H1 (cell line): ENCODE data around the gene C5AR1. TPM values are rescaled to one million over a fixed set of nuclear protein-coding genes. Genes with fewer than 3 reads are reported as not detected.

Source experiments
- CTCF ChIA-PET: fragments of 300-600 bp; sonication (Branson Sonifier 250); formaldehyde crosslinking; loops from one replicate; lab custom pipeline; 2021; ENCODE audit not compliant: partially characterized antibody; lab: Charles Lee
- POLR2A ChIA-PET: fragments of 300-600 bp; sonication (Branson Sonifier 250); formaldehyde crosslinking; loops from one replicate; lab custom pipeline; 2021; ENCODE audit warnings: inconsistent platforms; ENCODE audit not compliant: partially characterized antibody; lab: Charles Lee
- DNase-seq, 2 experiments: peaks; one replicate each; pipeline versions ENCODE4 v3.0.0 to v3.0.0-alpha.2; 2010 to 2022; ENCODE audit warnings: low spot score in 2 of 2, low read depth in 1 of 2, mixed read lengths in 1 of 2
- FAIRE-seq: peaks from 2 replicates; lab custom pipeline; 2011; peaks lifted over from hg19 to GRCh38; lab: Jason Lieb, UNC
- H2AFZ ChIP-seq: 2 replicates; pipeline ENCODE4 v1.8.1; 2012; ENCODE audit warnings: low read length, inconsistent platforms
- H2AK5ac ChIP-seq: 2 replicates; pipeline ENCODE4 v1.6.1; 2013; ENCODE audit warnings: low read depth, low read length
- H2BK120ac ChIP-seq: replicated peaks from 2 replicates; pipeline ENCODE3; 2013; ENCODE audit warnings: low read depth, low read length, inconsistent platforms
- H2BK12ac ChIP-seq: 2 replicates; pipeline ENCODE4 v1.6.1; 2013; ENCODE audit warnings: low read depth, low read length
- H2BK15ac ChIP-seq: 2 replicates; pipeline ENCODE4 v1.6.1; 2013; ENCODE audit warnings: low read length
- H2BK20ac ChIP-seq: 2 replicates; pipeline ENCODE4 v1.6.1; 2013; ENCODE audit warnings: low read length
- H2BK5ac ChIP-seq: 2 replicates; pipeline ENCODE4 v1.6.1; 2013; ENCODE audit warnings: low read depth, low read length
- H3K14ac ChIP-seq: 2 replicates; pipeline ENCODE4 v1.6.1; 2013; ENCODE audit warnings: inconsistent platforms; ENCODE audit not compliant: insufficient read length
- H3K18ac ChIP-seq: 2 replicates; pipeline ENCODE4 v1.6.1; 2013; ENCODE audit warnings: low read length; ENCODE audit errors: extremely low read depth
- H3K23ac ChIP-seq: 2 replicates; pipeline ENCODE4 v1.6.1; 2013; ENCODE audit warnings: inconsistent platforms; ENCODE audit not compliant: insufficient read length
- H3K23me2 ChIP-seq: 2 replicates; pipeline ENCODE4 v1.6.1; 2013; ENCODE audit warnings: low read depth, low read length
- H3K27ac ChIP-seq: 2 replicates; pipeline ENCODE4 v1.6.1; 2011; ENCODE audit warnings: low read depth, low read length, inconsistent platforms
- H3K27me3 ChIP-seq, 4 experiments: replicated peaks in 1 of 4; 1 replicate in 1 of 4; 2 replicates in 3 of 4; pipeline versions ENCODE4 v1.6.1 to v1.8.1; 2011 to 2013; ENCODE audit warnings: low read length in 3 of 4, mild to moderate bottlenecking in 3 of 4, inconsistent platforms in 2 of 4, mixed read lengths in 2 of 4, moderate library complexity in 1 of 4; ENCODE audit not compliant: control insufficient read depth in 3 of 4, insufficient read depth in 3 of 4; ENCODE audit errors: extremely low read depth in 1 of 4
- H3K36me3 ChIP-seq, 4 experiments: 2 replicates each; pipeline versions ENCODE4 v1.6.1 to v1.8.1; 2011 to 2013; ENCODE audit warnings: mild to moderate bottlenecking in 4 of 4, low read length in 3 of 4, moderate library complexity in 2 of 4, control low read depth in 1 of 4, inconsistent platforms in 1 of 4; ENCODE audit not compliant: insufficient read depth in 4 of 4, control insufficient read depth in 2 of 4
- H3K4ac ChIP-seq: replicated peaks from 2 replicates; pipeline ENCODE3; 2013; ENCODE audit warnings: low read length, low read depth, mixed read lengths, inconsistent platforms; ENCODE audit not compliant: insufficient read length
- H3K4me1 ChIP-seq, 4 experiments: replicated peaks in 1 of 4; 1 replicate in 1 of 4; 2 replicates in 3 of 4; pipeline versions ENCODE4 v1.6.1 to v1.8.1; 2011 to 2013; ENCODE audit warnings: low read length in 3 of 4, inconsistent platforms in 2 of 4, mixed read lengths in 1 of 4; ENCODE audit not compliant: insufficient read depth in 4 of 4, control insufficient read depth in 3 of 4
- H3K4me2 ChIP-seq, 2 experiments: 2 replicates each; pipeline versions ENCODE4 v1.6.1 to v1.8.1; 2011 to 2013; ENCODE audit warnings: low read depth in 2 of 2, low read length in 2 of 2, control low read depth in 1 of 2, inconsistent platforms in 1 of 2, mild to moderate bottlenecking in 1 of 2; ENCODE audit not compliant: insufficient read depth in 1 of 2
- H3K4me3 ChIP-seq, 4 experiments: fragments of 200-600, 300-600 bp in 1 of 4; sonication (generic), shearing (Covaris generic), sonication (Bioruptor Twin) in 1 of 4; 2 replicates each; pipeline versions ENCODE4 v1.5.1 to v1.8.1; 2011 to 2016; ENCODE audit warnings: low read length in 4 of 4, low read depth in 3 of 4, control low read depth in 2 of 4, inconsistent platforms in 2 of 4, mild to moderate bottlenecking in 2 of 4, mixed read lengths in 1 of 4, moderate library complexity in 1 of 4; ENCODE audit not compliant: insufficient read depth in 2 of 4; ENCODE audit errors: extremely low read depth in 1 of 4
- H3K56ac ChIP-seq: replicated peaks from 2 replicates; pipeline ENCODE3; 2013; ENCODE audit warnings: low read depth, mild to moderate bottlenecking, mixed read lengths, low read length, inconsistent platforms; ENCODE audit not compliant: insufficient read length
- H3K79me1 ChIP-seq: 2 replicates; pipeline ENCODE4 v1.6.1; 2013; ENCODE audit warnings: low read depth, low read length, control low read depth
- H3K79me2 ChIP-seq, 2 experiments: 2 replicates each; pipeline versions ENCODE4 v1.6.1 to v1.8.1; 2012 to 2013; ENCODE audit warnings: low read length in 2 of 2, mild to moderate bottlenecking in 2 of 2, inconsistent platforms in 1 of 2; ENCODE audit not compliant: insufficient read depth in 2 of 2, control insufficient read depth in 1 of 2
- H3K9ac ChIP-seq, 4 experiments: replicated peaks in 1 of 4; 1 replicate in 1 of 4; 2 replicates in 3 of 4; pipeline versions ENCODE4 v1.6.1 to v1.8.1; 2011 to 2013; ENCODE audit warnings: low read depth in 3 of 4, low read length in 3 of 4, control low read depth in 2 of 4, mild to moderate bottlenecking in 2 of 4, moderate library complexity in 2 of 4, inconsistent platforms in 1 of 4; ENCODE audit errors: extremely low read depth in 1 of 4
- H3K9me3 ChIP-seq, 2 experiments: 2 replicates each; pipeline versions ENCODE4 v1.6.1 to v1.8.1; 2012 to 2013; ENCODE audit warnings: mild to moderate bottlenecking in 2 of 2, moderate library complexity in 2 of 2, control low read depth in 1 of 2, inconsistent platforms in 1 of 2, low read depth in 1 of 2, low read length in 1 of 2, mixed read lengths in 1 of 2; ENCODE audit not compliant: insufficient read depth in 2 of 2
- H4K20me1 ChIP-seq, 2 experiments: replicated peaks in 1 of 2; 2 replicates each; pipeline versions ENCODE3 to v1.8.1; 2011 to 2013; ENCODE audit warnings: inconsistent platforms in 2 of 2, low read length in 2 of 2, mild to moderate bottlenecking in 1 of 2; ENCODE audit not compliant: insufficient read depth in 2 of 2, control insufficient read depth in 1 of 2
- H4K5ac ChIP-seq: 2 replicates; pipeline ENCODE4 v1.6.1; 2013; ENCODE audit warnings: low read length, low read depth, mixed read lengths, inconsistent platforms; ENCODE audit not compliant: insufficient read length
- H4K8ac ChIP-seq: 2 replicates; pipeline ENCODE4 v1.8.0; 2013; ENCODE audit warnings: mild to moderate bottlenecking, moderate library complexity, low read length, inconsistent platforms; ENCODE audit not compliant: insufficient read depth; ENCODE audit errors: extremely low read depth
- H4K91ac ChIP-seq: replicated peaks from 2 replicates; pipeline ENCODE3; 2013; ENCODE audit warnings: low read length, mixed read lengths, inconsistent platforms; ENCODE audit not compliant: insufficient read length
- BACH1 ChIP-seq: IDR thresholded peaks from 2 replicates; pipeline ENCODE4 v1.6.1; 2012; ENCODE audit warnings: low read length, improper control_type of control experiment
- CREB1 ChIP-seq: IDR thresholded peaks from 2 replicates; pipeline ENCODE4 v1.6.1; 2012; ENCODE audit warnings: inconsistent platforms
- GABPA ChIP-seq: IDR thresholded peaks from 2 replicates; pipeline ENCODE4 v1.6.1; 2011; ENCODE audit warnings: mild to moderate bottlenecking, low read length, moderate library complexity, borderline replicate concordance; ENCODE audit not compliant: insufficient read depth
- RAD21 ChIP-seq, 2 experiments: IDR thresholded peaks in 1 of 2; conservative IDR thresholded peaks in 1 of 2; 2 replicates each; pipeline ENCODE4 v1.6.1; 2011; ENCODE audit warnings: low read depth in 2 of 2, low read length in 2 of 2, improper control_type of control experiment in 1 of 2, inconsistent platforms in 1 of 2, mild to moderate bottlenecking in 1 of 2, moderate library complexity in 1 of 2
- YY1 ChIP-seq: IDR thresholded peaks from 2 replicates; pipeline ENCODE4 v1.6.1; 2011; ENCODE audit warnings: low read depth, mild to moderate bottlenecking, low read length
- ZNF274 ChIP-seq: IDR thresholded peaks from 2 replicates; pipeline ENCODE4 v1.7.0; 2012; ENCODE audit warnings: low read length, borderline replicate concordance; ENCODE audit errors: extremely low read depth
- WGBS, 2 experiments: shearing (Covaris generic) in 1 of 2; methylation state at CpG; one replicate each; pipeline versions ENCODE4 v1.1.6 to v1.1.7; 2013 to 2015; ENCODE audit warnings: low lambda C conversion rate in 2 of 2, mixed read lengths in 2 of 2, inconsistent platforms in 1 of 2, low coverage in 1 of 2, missing lambda C conversion rate in 1 of 2; ENCODE audit not compliant: insufficient replicate concordance in 2 of 2, insufficient coverage in 1 of 2, insufficient read length in 1 of 2; ENCODE audit errors: extremely low coverage in 1 of 2, missing lambda C conversion rate in 1 of 2; 5-methylcytosine and 5-hydroxymethylcytosine counted together
- polyA plus RNA-seq, 7 experiments: library from polyadenylated mRNA; depleted of rRNA in 3 of 7; stranded (reverse) in 5 of 7; unstranded in 2 of 7; fragments of >200 nt in 5 of 7; fragments of 200-250 nt in 2 of 7; gene quantifications; 1 replicate in 5 of 7; 2 replicates in 1 of 7; 4 replicates in 1 of 7; pipeline versions ENCODE4 v1.2.1 to v1.2.3, GENCODE V29; 2011 to 2013; ENCODE audit warnings: missing spikeins in 2 of 7, mixed read lengths in 2 of 7
- total RNA-seq: library from RNA; stranded (reverse); fragmentation: NEBNext Ultra II Directional; extraction: Animal tissue kit (Norgen Biotek cat#: 25700); gene quantifications from 2 replicates; pipeline ENCODE4 v1.2.1, GENCODE V29; 2021
- TF ChIP-seq, protein P1 (sequence below): IDR thresholded peaks from 2 replicates; pipeline ENCODE4 v1.6.1; 2012; ENCODE audit warnings: low read length, inconsistent platforms
- TF ChIP-seq, protein P2 (sequence below), 3 experiments: IDR thresholded peaks; 1 replicate in 2 of 3; 2 replicates in 1 of 3; pipeline versions ENCODE4 v1.5.1 to v1.6.1; 2011; ENCODE audit warnings: low read length in 3 of 3, mild to moderate bottlenecking in 3 of 3, inconsistent platforms in 2 of 3, low read depth in 1 of 3, moderate library complexity in 1 of 3; ENCODE audit not compliant: insufficient read depth in 1 of 3; ENCODE audit errors: control extremely low read depth in 1 of 3

Gene C5AR1
- total and polyA plus RNA-seq, 2 of the 8 experiments (the other 6 are each of a cell fraction or from before 2014, with no cell fraction given) = 0.20 TPM; not detected in 1

DNA sequence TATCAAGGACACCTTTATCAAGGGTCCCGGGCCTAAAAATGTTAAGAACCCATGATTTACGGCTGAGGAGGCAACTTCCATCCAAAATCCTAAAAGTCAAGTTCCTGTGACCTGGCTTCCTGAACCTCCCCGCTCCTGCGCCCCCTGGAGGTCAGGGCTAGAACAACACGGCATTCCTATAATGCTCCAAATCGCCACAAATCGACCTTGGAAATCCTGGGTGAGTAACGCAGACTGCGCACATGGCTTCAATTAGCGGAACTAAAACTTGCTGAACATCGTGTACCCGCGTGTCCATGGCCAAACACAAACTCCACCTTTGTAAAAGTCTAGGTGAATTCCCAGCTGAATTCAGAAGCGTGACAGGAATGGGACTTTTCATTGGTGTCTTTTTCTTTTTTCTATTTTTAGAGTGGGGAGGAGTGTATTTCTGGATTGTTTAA is 4.3 kb upstream of the C5AR1 start:
- WGBS, 2 experiments = 21% methylated on average over 14 of the region's 14 CpGs; no CpG with 5 or more reads in 1 of the 2 experiments
- no peak overlapping the region for H4K91ac ChIP-seq
- H2AFZ ChIP-seq = peak overlapping the region; percentile 71; the same call in 1 of the 2 replicates
- no peak overlapping the region for H2BK15ac ChIP-seq
- H3K27me3 ChIP-seq = no peaks in the 10 kb centered on the region
- no peaks in the 10 kb centered on the region for H3K79me1 ChIP-seq
- H4K8ac ChIP-seq = no peak overlapping the region
- no peaks in the 10 kb centered on the region for H3K36me3 ChIP-seq
- no peaks in the 10 kb centered on the region for H3K79me2 ChIP-seq
- peak; percentile 89 for FAIRE-seq
- H2BK20ac ChIP-seq = no peak overlapping the region
- no peak overlapping the region for H3K9ac ChIP-seq
- no peak overlapping the region for H3K18ac ChIP-seq
- H3K23ac ChIP-seq = no peak overlapping the region
- H3K4ac ChIP-seq = no peak overlapping the region
- H4K20me1 ChIP-seq = no peaks in the 10 kb centered on the region
- H3K27ac ChIP-seq = no peak overlapping the region
- H2BK120ac ChIP-seq = no peak overlapping the region
- H2BK5ac ChIP-seq = no peak overlapping the region
- H3K4me3 ChIP-seq = 0 out of 8 replicates have a peak overlapping the region, but pooled peaks of 1 of the 4 experiments have one; percentile 15
- POLR2A ChIA-PET = no interaction called here
- CTCF ChIA-PET = interaction anchor here (0.5 to 3.7 kb wide), 10 partner anchors 9 to 86 kb away, joined by 3 to 32 read pairs (median 6); no protein-coding TSS in a partner anchor
- no peak overlapping the region for H4K5ac ChIP-seq
- H2BK12ac ChIP-seq = no peak overlapping the region; the same call in 1 of the 2 replicates
- peak overlapping the region in 1 of 2 experiments; percentile 57; a peak in 1 of 4 replicates for H3K4me2 ChIP-seq
- H3K56ac ChIP-seq = no peak overlapping the region
- no peaks in the 10 kb centered on the region for H3K23me2 ChIP-seq
- peak; percentile 51 to 96 for DNase-seq
- H2AK5ac ChIP-seq = no peak overlapping the region
- no peak overlapping the region for H3K14ac ChIP-seq
- H3K4me1 ChIP-seq = peaks cover 0 to 2% (median 0%) of the 10 kb centered on the region in 4 experiments; a peak in 2 of 7 replicates
- H3K9me3 ChIP-seq = no peaks in the 10 kb centered on the region
- peak; percentile 43 to 49; a peak in 3 of 4 replicates for TF ChIP-seq RAD21 (IDR thresholded peaks at IDR 0.05 in 1 of 2, conservative IDR thresholded peaks at IDR 0.05 in 1 of 2; ENCODE audit: low read depth in 2 of 2, low read length in 2 of 2)
- TF ChIP-seq, protein P1, sequence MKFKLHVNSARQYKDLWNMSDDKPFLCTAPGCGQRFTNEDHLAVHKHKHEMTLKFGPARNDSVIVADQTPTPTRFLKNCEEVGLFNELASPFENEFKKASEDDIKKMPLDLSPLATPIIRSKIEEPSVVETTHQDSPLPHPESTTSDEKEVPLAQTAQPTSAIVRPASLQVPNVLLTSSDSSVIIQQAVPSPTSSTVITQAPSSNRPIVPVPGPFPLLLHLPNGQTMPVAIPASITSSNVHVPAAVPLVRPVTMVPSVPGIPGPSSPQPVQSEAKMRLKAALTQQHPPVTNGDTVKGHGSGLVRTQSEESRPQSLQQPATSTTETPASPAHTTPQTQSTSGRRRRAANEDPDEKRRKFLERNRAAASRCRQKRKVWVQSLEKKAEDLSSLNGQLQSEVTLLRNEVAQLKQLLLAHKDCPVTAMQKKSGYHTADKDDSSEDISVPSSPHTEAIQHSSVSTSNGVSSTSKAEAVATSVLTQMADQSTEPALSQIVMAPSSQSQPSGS = 0 out of 2 replicates have a peak, but pooled peaks have one; percentile 33
- peak; percentile 49; the same call in 1 of the 2 replicates for TF ChIP-seq CREB1
- no peak for TF ChIP-seq YY1
- TF ChIP-seq GABPA = peak; percentile 40; the same call in 1 of the 2 replicates
- TF ChIP-seq ZNF274 = no peak
- TF ChIP-seq, protein P2, sequence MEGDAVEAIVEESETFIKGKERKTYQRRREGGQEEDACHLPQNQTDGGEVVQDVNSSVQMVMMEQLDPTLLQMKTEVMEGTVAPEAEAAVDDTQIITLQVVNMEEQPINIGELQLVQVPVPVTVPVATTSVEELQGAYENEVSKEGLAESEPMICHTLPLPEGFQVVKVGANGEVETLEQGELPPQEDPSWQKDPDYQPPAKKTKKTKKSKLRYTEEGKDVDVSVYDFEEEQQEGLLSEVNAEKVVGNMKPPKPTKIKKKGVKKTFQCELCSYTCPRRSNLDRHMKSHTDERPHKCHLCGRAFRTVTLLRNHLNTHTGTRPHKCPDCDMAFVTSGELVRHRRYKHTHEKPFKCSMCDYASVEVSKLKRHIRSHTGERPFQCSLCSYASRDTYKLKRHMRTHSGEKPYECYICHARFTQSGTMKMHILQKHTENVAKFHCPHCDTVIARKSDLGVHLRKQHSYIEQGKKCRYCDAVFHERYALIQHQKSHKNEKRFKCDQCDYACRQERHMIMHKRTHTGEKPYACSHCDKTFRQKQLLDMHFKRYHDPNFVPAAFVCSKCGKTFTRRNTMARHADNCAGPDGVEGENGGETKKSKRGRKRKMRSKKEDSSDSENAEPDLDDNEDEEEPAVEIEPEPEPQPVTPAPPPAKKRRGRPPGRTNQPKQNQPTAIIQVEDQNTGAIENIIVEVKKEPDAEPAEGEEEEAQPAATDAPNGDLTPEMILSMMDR (IDR thresholded peaks at IDR 0.05; ENCODE audit: control extremely low read depth in 1 of 3, insufficient read depth in 1 of 3, low read depth in 1 of 3, low read length in 3 of 3) = peak; percentile 79 to 98 (median 94)
- no peak for TF ChIP-seq BACH1
